ENCODE results near the gene SLC35F1. TPM values are rescaled to one million over a fixed set of nuclear protein-coding genes. Genes with fewer than 3 reads are reported as not detected.

SLC35F1 gene
- total RNA-seq, 1 experiment from 2014 or later = 4.3 TPM

- Histone ChIP-seq H4K91ac (ENCODE audit: insufficient read length, low read depth, low read length) (no peak overlapping the region), H4K8ac (replicated peaks; ENCODE audit: insufficient read length, low read depth, low read length) (no peak overlapping the region), H2AK5ac (ENCODE audit: insufficient read length, low read length) (no peak overlapping the region), H3K23ac (ENCODE audit: insufficient read length, low read depth, low read length) (no peak overlapping the region), H3K14ac (ENCODE audit: insufficient read depth, low read length) (no peak overlapping the region), H3K4ac (ENCODE audit: low read depth, low read length) (no peak overlapping the region), H3K56ac (ENCODE audit: insufficient read length, low read depth, low read length) (no peak overlapping the region), H2BK5ac (ENCODE audit: insufficient read length, low read length) (no peak overlapping the region), H2BK15ac (ENCODE audit: low read depth, low read length) (no peak overlapping the region), H3K4me1 (ENCODE audit: insufficient read depth, low read length) (no peaks in the 10 kb centered on the region; the same call in 1 of the 2 replicates), H3K79me1 (ENCODE audit: insufficient read depth, low read depth, low read length, poor library complexity, severe bottlenecking) (no peaks in the 10 kb centered on the region), H3K4me2 (ENCODE audit: insufficient read depth, insufficient read length, low read length) (no peak overlapping the region), H4K20me1 (ENCODE audit: control insufficient read depth, insufficient read depth, insufficient read length) (no peaks in the 10 kb centered on the region), H4K5ac (ENCODE audit: insufficient read length, low read depth, low read length) (no peak overlapping the region), H3K27me3 (ENCODE audit: insufficient read depth, low read length) (no peaks in the 10 kb centered on the region), H3T11ph (ENCODE audit: low read length) (no peak overlapping the region), H2BK120ac (ENCODE audit: low read depth, low read length, poor library complexity, severe bottlenecking) (no peak overlapping the region), H3K9me3 (ENCODE audit: control insufficient read depth, low read depth, low read length) (no peaks in the 10 kb centered on the region), H2BK12ac (ENCODE audit: insufficient read length, low read depth, low read length) (no peak overlapping the region), H3K23me2 (ENCODE audit: insufficient read length, low read depth, low read length, poor library complexity, severe bottlenecking) (no peaks in the 10 kb centered on the region), H3K27ac (ENCODE audit: insufficient read length, low read depth, low read length) (no peak overlapping the region), H2AFZ (ENCODE audit: low read length) (no peak overlapping the region), H3K18ac (ENCODE audit: insufficient read length, low read depth, low read length) (no peak overlapping the region), H3K79me2 (ENCODE audit: insufficient read depth, low read length) (no peaks in the 10 kb centered on the region), H3K9ac (ENCODE audit: extremely low read depth, insufficient read length, low read length) (no peak overlapping the region), H2BK20ac (ENCODE audit: low read depth, low read length, poor library complexity, severe bottlenecking) (no peak overlapping the region)
- DNase-seq = no peak
- peaks cover 3 to 4% of the 10 kb centered on the region in 2 experiments; a peak in 2 of 4 replicates for H3K4me1 Mint-ChIP-seq
- H3K36me3 Mint-ChIP-seq (ENCODE audit: insufficient read depth in 1 of 3, low read depth in 3 of 3) = no peaks in the 10 kb centered on the region
- H3K4me3 Mint-ChIP-seq = no peak overlapping the region
- no peak overlapping the region for H3K27ac Mint-ChIP-seq
- H3K27me3 Mint-ChIP-seq (ENCODE audit: low read depth) = no peaks in the 10 kb centered on the region
- TF ChIP-seq CTCF (conservative IDR thresholded peaks at IDR 0.05) = no peak
- no CpG with 5 or more reads among the region's 2 CpGs for WGBS (ENCODE audit: extremely low coverage, insufficient read length, low lambda C conversion rate)
- no peaks in the 10 kb centered on the region for H3K9me3 Mint-ChIP-seq
Observed at GRCh38 chr6:118188561-118188960, 281.5 kb downstream of the SLC35F1 start.
